Ascending aorta (tissue), 2 donors: Measurements from ENCODE around the gene GZMB. TPM values are rescaled to one million over a fixed set of nuclear protein-coding genes. Genes with fewer than 3 reads are reported as not detected.

ENCODE experiments used
- DNase-seq, 2 donors: peaks; one replicate each; pipeline ENCODE4 v3.0.0-alpha.2; 2019; ENCODE audit warnings: low spot score in 2 of 2
- H3K27ac ChIP-seq, 2 donors: fragments of 200-600 bp; sonication (generic); one replicate each; pipeline ENCODE4 v1.5.1; 2016 to 2017; ENCODE audit warnings: mild to moderate bottlenecking in 1 of 2
- H3K27me3 ChIP-seq: fragments of 200-600 bp; sonication (generic); one replicate; pipeline ENCODE4 v1.5.1; 2017
- H3K36me3 ChIP-seq, 2 donors: fragments of 200-600 bp; sonication (generic); one replicate each; pipeline ENCODE4 v1.5.1; 2016
- H3K4me1 ChIP-seq, 2 donors: fragments of 200-600 bp; sonication (generic); one replicate each; pipeline ENCODE4 v1.5.1; 2016 to 2017; ENCODE audit warnings: mild to moderate bottlenecking in 1 of 2
- H3K4me3 ChIP-seq, 2 donors: fragments of 200-600 bp; sonication (generic); one replicate each; pipeline ENCODE4 v1.5.1; 2016 to 2017; ENCODE audit warnings: mild to moderate bottlenecking in 1 of 2
- H3K9me3 ChIP-seq, 2 donors: fragments of 200-600 bp; sonication (generic); one replicate each; pipeline ENCODE4 v1.5.1; 2016
- CTCF ChIP-seq, 3 experiments: fragments of 200-600 bp in 2 of 3; fragments of 450-650 bp in 1 of 3; sonication (generic) in 2 of 3; IDR thresholded peaks; one replicate each; pipeline ENCODE4 v1.5.1; 2016 to 2019; ENCODE audit warnings: antibody characterized with exemption in 3 of 3, mild to moderate bottlenecking in 1 of 3, moderate library complexity in 1 of 3
- intact Hi-C: fragments of 100-400 bp; cut with DNase I; formaldehyde crosslinking; loops from one replicate; pipeline ENCODE4 v1.15.1; 2023
- total RNA-seq: library from RNA; depleted of rRNA; stranded (reverse); fragments of >200 nt; gene quantifications from one replicate; pipeline ENCODE4 v1.1.0, GENCODE V29; 2016

Gene GZMB
- total RNA-seq, 1 donor from 2014 or later: not detected

- no peak for TF ChIP-seq CTCF (IDR thresholded peaks at IDR 0.05)
- intact Hi-C loops: no loop called here
- H3K27ac ChIP-seq: no peak overlapping the region
- H3K36me3 ChIP-seq: no peaks in the 10 kb centered on the region
- DNase-seq: no peak
- no peaks in the 10 kb centered on the region for H3K9me3 ChIP-seq
- no peak overlapping the region for H3K4me3 ChIP-seq
- H3K4me1 ChIP-seq: no peaks in the 10 kb centered on the region
- H3K27me3 ChIP-seq: no peaks in the 10 kb centered on the region
These were observed 44.0 kb upstream of the GZMB start for GRCh38 chr14:24677956-24678355.

GRCh38 chr14:24674204-24674970 is 40.4 kb upstream of the GZMB start:
- intact Hi-C loops: no loop called here

GRCh38 chr14:24673534-24674203 is 39.7 kb upstream of the GZMB start:
- DNase-seq: no peak
- intact Hi-C loops: no loop called here
- Histone ChIP-seq H3K36me3 (no peaks in the 10 kb centered on the region), H3K4me1 (no peaks in the 10 kb centered on the region), H3K9me3 (no peaks in the 10 kb centered on the region), H3K27ac (no peak overlapping the region), H3K27me3 (no peaks in the 10 kb centered on the region), H3K4me3 (no peak overlapping the region)
- TF ChIP-seq CTCF (IDR thresholded peaks at IDR 0.05): no peak

More at GRCh38 chr14:24674204-24674970, 40.4 kb upstream of the GZMB start:
- no peak for DNase-seq
- TF ChIP-seq CTCF (IDR thresholded peaks at IDR 0.05): no peak
- Histone ChIP-seq H3K27me3 (no peaks in the 10 kb centered on the region), H3K4me3 (no peak overlapping the region), H3K27ac (no peak overlapping the region), H3K36me3 (no peaks in the 10 kb centered on the region), H3K4me1 (no peaks in the 10 kb centered on the region), H3K9me3 (no peaks in the 10 kb centered on the region)

- TF ChIP-seq CTCF (IDR thresholded peaks at IDR 0.05): no peak
- Histone ChIP-seq H3K27ac (no peak overlapping the region), H3K4me1 (no peaks in the 10 kb centered on the region), H3K27me3 (no peaks in the 10 kb centered on the region), H3K9me3 (no peaks in the 10 kb centered on the region), H3K36me3 (no peaks in the 10 kb centered on the region), H3K4me3 (no peak overlapping the region)
- no peak for DNase-seq
- intact Hi-C loops: no loop called here
These were observed 39.1 kb upstream of the GZMB start for GRCh38 chr14:24673059-24673458.

GRCh38 chr14:24670594-24670993 is 36.6 kb upstream of the GZMB start:
- intact Hi-C loops: no loop called here
- DNase-seq: no peak
- Histone ChIP-seq H3K4me3 (no peak overlapping the region), H3K4me1 (no peaks in the 10 kb centered on the region), H3K9me3 (no peaks in the 10 kb centered on the region), H3K27ac (no peak overlapping the region), H3K27me3 (no peaks in the 10 kb centered on the region), H3K36me3 (no peaks in the 10 kb centered on the region)
- TF ChIP-seq CTCF (IDR thresholded peaks at IDR 0.05): no peak
